DOHH2 (cell line): ENCODE results near the gene ZBTB16.

Experiments used
- H3F3A ChIP-seq: fragments of 200-600 bp; sonication (generic), shearing (Covaris generic); 2 replicates; pipeline ENCODE4 v1.6.0; 2016; ENCODE audit warnings: antibody characterized with exemption, mild to moderate bottlenecking; ENCODE audit not compliant: control insufficient read depth, insufficient read depth
- H3K27ac ChIP-seq: fragments of 200-600 bp; sonication (generic); 2 replicates; pipeline ENCODE4 v1.5.1; 2014; ENCODE audit warnings: low read depth, mild to moderate bottlenecking, low read length, moderate library complexity
- H3K27me3 ChIP-seq: fragments of 200-600 bp; sonication (generic); 2 replicates; pipeline ENCODE4 v1.6.1; 2014; ENCODE audit warnings: mild to moderate bottlenecking, low read length, mixed read lengths; ENCODE audit not compliant: control insufficient read depth
- H3K36me3 ChIP-seq: fragments of 200-600 bp; sonication (generic); 2 replicates; pipeline ENCODE4 v1.6.1; 2014; ENCODE audit warnings: mild to moderate bottlenecking, low read length, moderate library complexity, mixed read lengths; ENCODE audit not compliant: control insufficient read depth
- H3K4me1 ChIP-seq: fragments of 200-600 bp; sonication (generic); 2 replicates; pipeline ENCODE4 v1.6.1; 2014; ENCODE audit warnings: mild to moderate bottlenecking, low read length, mixed read lengths; ENCODE audit not compliant: control insufficient read depth
- H3K4me2 ChIP-seq: fragments of 200-600 bp; sonication (generic); 2 replicates; pipeline ENCODE4 v1.6.0; 2014; ENCODE audit warnings: mild to moderate bottlenecking, low read length, moderate library complexity
- H3K4me3 ChIP-seq: fragments of 200-600 bp; sonication (generic); 2 replicates; pipeline ENCODE4 v1.5.1; 2014; ENCODE audit warnings: mild to moderate bottlenecking, low read length, mixed read lengths
- H3K79me2 ChIP-seq: fragments of 200-600 bp; sonication (generic); 2 replicates; pipeline ENCODE4 v1.6.1; 2014; ENCODE audit warnings: mild to moderate bottlenecking, low read length, mixed read lengths; ENCODE audit not compliant: control insufficient read depth
- H3K9me2 ChIP-seq: fragments of 200-600 bp; sonication (generic); replicated peaks from 2 replicates; pipeline ENCODE4 v1.6.1; 2014; ENCODE audit warnings: mild to moderate bottlenecking, low read length, mixed read lengths; ENCODE audit not compliant: control insufficient read depth
- H3K9me3 ChIP-seq: fragments of 200-600 bp; sonication (generic); 2 replicates; pipeline ENCODE4 v1.6.1; 2014; ENCODE audit warnings: antibody characterized with exemption, low read length, mixed read lengths; ENCODE audit not compliant: control insufficient read depth, insufficient read depth
- H4K20me1 ChIP-seq: fragments of 200-600 bp; sonication (generic); 2 replicates; pipeline ENCODE4 v1.6.0; 2014; ENCODE audit warnings: low read depth, mild to moderate bottlenecking, antibody characterized with exemption, low read length, moderate library complexity; ENCODE audit not compliant: control insufficient read depth, insufficient read depth
- EZH2phosphoT487 ChIP-seq: fragments of 200-600 bp; sonication (generic); IDR thresholded peaks from 2 replicates; pipeline ENCODE4 v1.6.1; 2017; ENCODE audit warnings: borderline replicate concordance, mild to moderate bottlenecking, antibody characterized with exemption, low read length, moderate library complexity, mixed read lengths
- TF ChIP-seq, protein P1 (sequence below): fragments of 200-600 bp; sonication (generic); IDR thresholded peaks from one replicate; pipeline ENCODE4 v1.5.1; 2014; ENCODE audit warnings: antibody characterized with exemption, mild to moderate bottlenecking, low read depth, low read length; ENCODE audit not compliant: poor library complexity, severe bottlenecking

ZBTB16 gene

DNA sequence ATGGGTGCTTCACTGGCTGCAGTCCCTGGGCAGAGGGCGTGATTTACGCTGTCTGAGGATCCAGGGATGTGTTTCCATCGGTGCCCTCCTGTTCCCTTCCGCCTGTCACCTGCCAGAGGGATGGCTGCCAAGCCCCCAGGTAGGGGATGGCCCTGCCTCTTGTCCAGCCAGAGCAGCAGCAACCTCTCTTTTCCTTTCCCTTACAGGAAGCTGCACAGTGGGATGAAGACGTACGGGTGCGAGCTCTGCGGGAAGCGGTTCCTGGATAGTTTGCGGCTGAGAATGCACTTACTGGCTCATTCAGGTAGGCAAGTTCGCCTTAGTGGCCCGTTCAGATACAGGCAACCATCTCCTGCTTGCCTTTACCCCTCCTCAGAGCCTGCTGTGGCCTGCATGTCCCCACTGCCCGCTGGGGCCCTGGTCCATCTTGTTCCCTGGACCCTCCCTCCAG lies 96.6 kb downstream of the ZBTB16 start:
- no peaks in the 10 kb centered on the region for H3K9me2 ChIP-seq
- H4K20me1 ChIP-seq, result no peaks in the 10 kb centered on the region
- no peak for TF ChIP-seq EZH2phosphoT487
- TF ChIP-seq, protein P1, sequence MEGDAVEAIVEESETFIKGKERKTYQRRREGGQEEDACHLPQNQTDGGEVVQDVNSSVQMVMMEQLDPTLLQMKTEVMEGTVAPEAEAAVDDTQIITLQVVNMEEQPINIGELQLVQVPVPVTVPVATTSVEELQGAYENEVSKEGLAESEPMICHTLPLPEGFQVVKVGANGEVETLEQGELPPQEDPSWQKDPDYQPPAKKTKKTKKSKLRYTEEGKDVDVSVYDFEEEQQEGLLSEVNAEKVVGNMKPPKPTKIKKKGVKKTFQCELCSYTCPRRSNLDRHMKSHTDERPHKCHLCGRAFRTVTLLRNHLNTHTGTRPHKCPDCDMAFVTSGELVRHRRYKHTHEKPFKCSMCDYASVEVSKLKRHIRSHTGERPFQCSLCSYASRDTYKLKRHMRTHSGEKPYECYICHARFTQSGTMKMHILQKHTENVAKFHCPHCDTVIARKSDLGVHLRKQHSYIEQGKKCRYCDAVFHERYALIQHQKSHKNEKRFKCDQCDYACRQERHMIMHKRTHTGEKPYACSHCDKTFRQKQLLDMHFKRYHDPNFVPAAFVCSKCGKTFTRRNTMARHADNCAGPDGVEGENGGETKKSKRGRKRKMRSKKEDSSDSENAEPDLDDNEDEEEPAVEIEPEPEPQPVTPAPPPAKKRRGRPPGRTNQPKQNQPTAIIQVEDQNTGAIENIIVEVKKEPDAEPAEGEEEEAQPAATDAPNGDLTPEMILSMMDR, result no peak
- H3K36me3 ChIP-seq, result no peaks in the 10 kb centered on the region
- H3K79me2 ChIP-seq, result no peaks in the 10 kb centered on the region
- no peak overlapping the region for H3K4me3 ChIP-seq
- no peak overlapping the region for H3K4me2 ChIP-seq
- H3K9me3 ChIP-seq, result no peaks in the 10 kb centered on the region
- H3K4me1 ChIP-seq, result peaks cover 31% of the 10 kb centered on the region
- peaks cover 5% of the 10 kb centered on the region for H3F3A ChIP-seq
- no peak overlapping the region for H3K27ac ChIP-seq
- H3K27me3 ChIP-seq, result peaks cover 16% of the 10 kb centered on the region

DNA sequence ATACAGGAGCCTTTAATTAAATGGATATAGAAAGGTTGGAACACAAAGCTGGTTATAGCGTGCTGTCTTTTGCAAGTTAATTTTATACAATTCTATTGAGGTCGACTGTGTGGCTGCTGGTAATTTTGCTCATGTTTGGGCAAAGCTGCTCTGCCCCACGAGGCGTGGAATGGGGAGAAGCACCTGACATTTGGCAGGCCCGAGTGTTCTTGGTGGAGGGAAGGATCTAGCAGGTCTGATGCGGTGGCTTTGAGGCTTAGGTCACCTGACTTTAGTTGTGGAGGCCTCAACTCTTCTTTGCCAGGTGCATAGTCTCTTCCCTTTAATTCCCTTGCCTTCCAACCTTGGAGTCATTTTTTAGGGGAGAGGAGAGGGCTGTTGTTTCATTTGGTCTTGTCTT lies 97.3 kb downstream of the ZBTB16 start:
- H3K4me3 ChIP-seq, result no peak overlapping the region
- TF ChIP-seq, protein P1, result no peak
- no peak for TF ChIP-seq EZH2phosphoT487
- no peaks in the 10 kb centered on the region for H3K9me2 ChIP-seq
- H3F3A ChIP-seq, result peaks cover 5% of the 10 kb centered on the region
- H3K79me2 ChIP-seq, result no peaks in the 10 kb centered on the region
- H3K4me1 ChIP-seq, result peaks cover 37% of the 10 kb centered on the region
- H3K27ac ChIP-seq, result no peak overlapping the region
- peaks cover 13% of the 10 kb centered on the region for H3K27me3 ChIP-seq
- H4K20me1 ChIP-seq, result no peaks in the 10 kb centered on the region
- H3K36me3 ChIP-seq, result no peaks in the 10 kb centered on the region
- H3K4me2 ChIP-seq, result no peak overlapping the region
- H3K9me3 ChIP-seq, result no peaks in the 10 kb centered on the region

DNA sequence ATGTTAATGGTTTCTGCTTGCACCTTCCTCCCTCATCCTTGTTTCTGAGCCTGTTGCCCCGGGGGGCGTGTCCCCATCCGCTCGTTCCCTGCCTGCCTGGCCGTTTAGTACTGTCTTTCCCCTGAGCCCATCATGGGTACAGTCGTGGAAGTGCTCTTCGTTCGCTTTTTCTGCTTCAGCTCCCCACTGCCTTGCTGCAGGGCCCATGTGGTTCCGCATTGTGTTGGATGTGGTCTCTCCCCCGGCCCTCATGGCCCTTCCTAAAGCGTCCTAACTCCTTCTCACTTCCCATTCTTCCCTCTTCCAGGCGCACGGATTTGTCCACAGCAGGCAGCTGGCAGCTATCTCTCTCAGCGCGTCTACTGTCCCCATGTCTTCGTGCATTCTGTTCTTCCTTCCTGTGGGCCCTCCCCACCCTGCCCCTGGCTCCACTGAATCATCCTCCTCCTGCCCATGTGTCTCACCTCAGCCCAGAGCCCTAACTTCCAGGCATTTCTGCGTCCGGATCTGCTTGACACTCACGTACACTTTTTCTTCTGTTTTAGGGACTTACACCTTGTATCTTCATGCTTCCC lies 98.1 kb downstream of the ZBTB16 start:
- Histone ChIP-seq H3K36me3 (no peaks in the 10 kb centered on the region), H3K9me2 (no peaks in the 10 kb centered on the region), H3K4me1 (peaks cover 45% of the 10 kb centered on the region), H3F3A (peaks cover 5% of the 10 kb centered on the region), H3K27me3 (peaks cover 5% of the 10 kb centered on the region), H4K20me1 (no peaks in the 10 kb centered on the region), H3K79me2 (no peaks in the 10 kb centered on the region), H3K27ac (no peak overlapping the region), H3K4me3 (no peak overlapping the region), H3K9me3 (no peaks in the 10 kb centered on the region), H3K4me2 (no peak overlapping the region)
- TF ChIP-seq, protein P1, result no peak
- TF ChIP-seq EZH2phosphoT487, result no peak
